HUES64 (cell line): ENCODE data around the gene CORO2B.

ENCODE experiments used
- H3K27ac ChIP-seq: 2 replicates; pipeline ENCODE4 v1.7.0; 2013; ENCODE audit warnings: low read depth, low read length, inconsistent platforms
- H3K27me3 ChIP-seq: 2 replicates; pipeline ENCODE4 v1.6.1; 2013; ENCODE audit warnings: mild to moderate bottlenecking, low read length; ENCODE audit not compliant: insufficient read depth
- H3K36me3 ChIP-seq: 2 replicates; pipeline ENCODE4 v1.6.1; 2013; ENCODE audit warnings: mild to moderate bottlenecking, low read length; ENCODE audit not compliant: insufficient read depth
- H3K4me1 ChIP-seq: 2 replicates; pipeline ENCODE4 v1.6.1; 2013; ENCODE audit warnings: mild to moderate bottlenecking, low read length, moderate library complexity; ENCODE audit not compliant: insufficient read depth
- H3K4me3 ChIP-seq: 2 replicates; pipeline ENCODE4 v1.5.1; 2013; ENCODE audit warnings: mild to moderate bottlenecking, low read length, moderate library complexity
- H3K9ac ChIP-seq: 2 replicates; pipeline ENCODE4 v1.6.1; 2013; ENCODE audit warnings: mild to moderate bottlenecking, low read depth, low read length
- H3K9me3 ChIP-seq: 2 replicates; pipeline ENCODE4 v1.6.1; 2013; ENCODE audit warnings: low read depth, low read length; ENCODE audit not compliant: insufficient read depth
- WGBS: fragments of 150-250, 120-280 bp; methylation state at CpG from one replicate; pipeline ENCODE4 v1.1.7; 2013; ENCODE audit warnings: missing lambda C conversion rate; 5-methylcytosine and 5-hydroxymethylcytosine counted together

CORO2B gene

GRCh38 chr15:68586274-68586961 is 7.6 kb downstream of the CORO2B start:
- Histone ChIP-seq H3K9ac (no peak overlapping the region), H3K9me3 (no peaks in the 10 kb centered on the region), H3K27ac (no peak overlapping the region), H3K27me3 (0 out of 2 replicates have a peak, but pooled peaks cover under 1% of the 10 kb centered on the region), H3K4me3 (no peak overlapping the region), H3K4me1 (peaks cover 24% of the 10 kb centered on the region), H3K36me3 (no peaks in the 10 kb centered on the region)
- 66% methylated on average over 8 of the region's 8 CpGs for WGBS

- 88% methylated on average over 4 of the region's 4 CpGs for WGBS
- peaks cover 21% of the 10 kb centered on the region for H3K4me1 ChIP-seq
These were observed 9.1 kb downstream of the CORO2B start for GRCh38 chr15:68587769-68588385.

GRCh38 chr15:68589053-68589452 is 10.3 kb downstream of the CORO2B start:
- no peak overlapping the region for H3K27ac ChIP-seq
- peaks cover 16% of the 10 kb centered on the region for H3K4me1 ChIP-seq

More at GRCh38 chr15:68587769-68588385, 9.1 kb downstream of the CORO2B start:
- H3K9me3 ChIP-seq = no peaks in the 10 kb centered on the region
- no peak overlapping the region for H3K4me3 ChIP-seq
- no peaks in the 10 kb centered on the region for H3K27me3 ChIP-seq
- no peak overlapping the region for H3K27ac ChIP-seq
- H3K36me3 ChIP-seq = no peaks in the 10 kb centered on the region
- no peak overlapping the region for H3K9ac ChIP-seq

DNA sequence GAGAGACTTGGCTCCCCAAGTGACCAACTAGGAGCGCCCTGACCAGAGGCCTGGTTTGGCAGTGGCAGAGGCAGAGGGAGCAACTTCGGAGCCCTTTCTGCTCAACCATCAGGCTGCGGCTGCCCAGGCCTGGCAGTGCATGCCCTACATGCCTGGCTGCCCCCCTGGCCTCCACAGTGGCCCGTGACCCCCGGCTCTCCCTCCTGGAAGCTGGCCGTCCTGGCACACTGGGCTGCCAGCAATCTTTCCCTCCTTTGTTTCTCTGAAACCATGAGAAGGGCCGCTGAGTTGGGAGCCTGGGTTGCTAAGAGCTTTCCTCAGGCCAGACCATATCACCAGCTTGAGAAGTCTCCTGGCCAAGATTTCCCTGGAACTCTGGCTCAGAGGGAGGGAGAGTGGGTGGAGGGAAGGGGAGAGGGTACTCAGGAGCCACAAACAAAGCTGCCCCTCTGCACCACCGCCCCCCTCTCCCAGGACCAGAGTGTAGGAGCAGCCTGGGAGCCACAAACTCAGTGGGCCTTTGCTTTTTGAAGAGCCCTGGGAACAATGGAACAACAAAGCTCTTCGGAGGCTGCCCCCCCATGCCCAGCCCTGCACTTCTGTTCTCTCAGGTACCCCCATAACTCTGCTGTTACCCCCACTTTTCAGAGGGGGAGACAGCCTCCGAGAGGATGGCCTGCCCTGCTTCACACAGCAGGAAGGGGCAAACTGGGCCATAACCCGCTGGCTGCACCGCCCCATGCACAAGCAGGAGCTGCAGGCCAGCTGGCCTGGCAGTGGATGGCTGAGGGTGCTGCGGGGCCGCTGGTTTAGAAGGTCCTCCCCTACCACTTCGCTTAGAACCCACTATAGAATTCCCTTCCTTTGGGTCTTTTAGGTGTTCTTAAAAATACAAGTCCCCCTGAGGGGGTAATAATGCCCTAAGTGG is 11.3 kb downstream of the CORO2B start:
- no peak overlapping the region for H3K27ac ChIP-seq
- no peak overlapping the region for H3K4me3 ChIP-seq
- H3K36me3 ChIP-seq = no peaks in the 10 kb centered on the region
- no peaks in the 10 kb centered on the region for H3K27me3 ChIP-seq
- H3K9ac ChIP-seq = no peak overlapping the region
- 86% methylated on average over 14 of the region's 15 CpGs for WGBS
- no peaks in the 10 kb centered on the region for H3K9me3 ChIP-seq
- peaks cover 16% of the 10 kb centered on the region for H3K4me1 ChIP-seq

More at GRCh38 chr15:68589053-68589452, 10.3 kb downstream of the CORO2B start:
- no peak overlapping the region for H3K4me3 ChIP-seq
- no peaks in the 10 kb centered on the region for H3K36me3 ChIP-seq
- no peaks in the 10 kb centered on the region for H3K9me3 ChIP-seq
- H3K27me3 ChIP-seq = no peaks in the 10 kb centered on the region
- no peak overlapping the region for H3K9ac ChIP-seq
- 92% methylated on average over 2 of the region's 2 CpGs for WGBS

GRCh38 chr15:68590721-68591389 is 12.1 kb downstream of the CORO2B start:
- peaks cover 20% of the 10 kb centered on the region for H3K4me1 ChIP-seq
- no peaks in the 10 kb centered on the region for H3K27me3 ChIP-seq
- no peak overlapping the region for H3K27ac ChIP-seq
- no peak overlapping the region for H3K9ac ChIP-seq
- H3K36me3 ChIP-seq = no peaks in the 10 kb centered on the region
- no peaks in the 10 kb centered on the region for H3K9me3 ChIP-seq
- H3K4me3 ChIP-seq = no peak overlapping the region
- WGBS = 89% methylated on average over 9 of the region's 9 CpGs

GRCh38 chr15:68592054-68592453 is 13.3 kb downstream of the CORO2B start:
- Histone ChIP-seq H3K4me1 (peaks cover 17% of the 10 kb centered on the region), H3K27me3 (no peaks in the 10 kb centered on the region), H3K4me3 (no peak overlapping the region), H3K27ac (no peak overlapping the region), H3K36me3 (no peaks in the 10 kb centered on the region), H3K9ac (no peak overlapping the region), H3K9me3 (no peaks in the 10 kb centered on the region)
- WGBS = 97% methylated on average over 4 of the region's 4 CpGs

DNA sequence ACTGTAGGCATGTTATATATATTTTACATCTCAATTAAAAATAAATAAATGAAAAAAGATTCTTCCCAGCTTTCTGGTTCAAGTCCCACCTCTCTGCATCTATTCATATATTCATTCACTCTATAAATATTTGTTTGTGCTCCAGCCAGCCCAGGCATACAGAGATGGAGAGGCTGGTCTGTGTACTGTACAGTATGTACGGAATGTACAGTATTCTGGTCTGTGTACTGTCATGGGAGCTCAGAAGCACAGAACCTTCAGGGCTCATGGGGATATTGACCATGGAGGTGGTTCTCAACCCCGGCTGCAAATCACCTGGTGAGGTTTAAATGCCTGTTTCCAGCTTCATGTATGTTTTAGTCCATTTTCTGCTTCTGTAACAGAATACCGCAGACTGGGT is 13.8 kb downstream of the CORO2B start:
- Histone ChIP-seq H3K27ac (no peak overlapping the region), H3K4me3 (no peak overlapping the region), H3K9me3 (no peaks in the 10 kb centered on the region), H3K4me1 (peaks cover 17% of the 10 kb centered on the region), H3K36me3 (no peaks in the 10 kb centered on the region), H3K27me3 (no peaks in the 10 kb centered on the region), H3K9ac (no peak overlapping the region)
- WGBS = 93% methylated on average over 3 of the region's 3 CpGs

DNA sequence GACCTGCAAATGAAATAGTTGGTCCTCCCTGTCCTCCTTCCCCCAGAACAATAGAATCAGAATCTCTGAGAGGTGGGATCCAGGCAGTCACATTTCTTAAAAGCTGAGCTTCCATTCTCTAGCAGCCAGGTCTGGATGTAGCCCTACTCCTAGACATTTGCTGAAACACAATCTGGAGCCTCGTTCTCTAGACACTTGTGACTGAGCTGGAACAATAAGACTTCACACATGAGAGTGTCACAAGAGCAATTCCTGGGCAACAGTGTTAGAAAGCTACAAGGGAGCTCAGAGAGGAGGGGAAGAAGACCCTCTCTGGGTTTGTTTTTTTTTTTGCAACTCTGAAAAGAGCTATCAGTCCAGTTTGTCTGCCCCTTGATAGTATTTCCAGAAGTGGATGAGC is 14.5 kb downstream of the CORO2B start:
- no peaks in the 10 kb centered on the region for H3K9me3 ChIP-seq
- no peaks in the 10 kb centered on the region for H3K27me3 ChIP-seq
- H3K4me1 ChIP-seq = peaks cover 17% of the 10 kb centered on the region
- 82% methylated on average over 1 of the region's 1 CpG for WGBS
- H3K27ac ChIP-seq = no peak overlapping the region
- H3K4me3 ChIP-seq = no peak overlapping the region
- no peak overlapping the region for H3K9ac ChIP-seq
- H3K36me3 ChIP-seq = no peaks in the 10 kb centered on the region

DNA sequence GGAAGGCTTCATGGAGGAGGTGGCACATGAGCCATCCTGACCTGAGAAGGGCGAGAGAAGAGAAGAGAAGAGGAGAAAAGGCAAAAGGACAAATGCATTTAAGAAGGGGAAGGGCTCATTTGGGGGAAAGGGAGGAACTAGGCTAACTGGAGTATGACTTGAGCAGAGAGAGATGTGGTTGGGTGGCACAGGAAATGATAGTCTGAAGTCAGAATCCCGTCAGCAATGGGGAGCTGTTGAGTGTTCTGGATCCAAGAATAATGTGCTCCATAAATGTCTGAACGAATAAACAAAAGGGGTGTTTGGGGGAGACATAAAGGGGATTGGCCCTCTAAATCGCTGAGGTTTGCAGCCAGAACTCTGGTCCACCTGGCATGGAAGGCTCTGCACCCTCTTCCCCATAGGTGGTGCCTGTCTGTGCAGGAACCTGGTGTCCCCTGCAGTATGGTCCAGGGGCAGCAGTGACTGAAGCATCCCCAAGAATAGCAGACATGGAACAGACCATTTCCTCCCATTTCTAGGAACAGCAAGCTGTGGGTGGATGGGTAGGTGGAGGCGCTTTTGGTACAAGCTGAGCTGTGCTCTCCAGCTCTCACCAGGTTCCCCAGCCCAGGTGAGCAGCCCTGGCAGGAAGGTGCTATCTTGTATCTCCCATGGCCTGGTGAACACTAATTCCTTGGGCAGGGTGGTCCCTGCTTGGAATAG is 15.2 kb downstream of the CORO2B start:
- H3K27me3 ChIP-seq = no peaks in the 10 kb centered on the region
- H3K9me3 ChIP-seq = no peaks in the 10 kb centered on the region
- WGBS = 90% methylated on average over 5 of the region's 5 CpGs
- no peak overlapping the region for H3K9ac ChIP-seq
- peaks cover 21% of the 10 kb centered on the region for H3K4me1 ChIP-seq
- no peak overlapping the region for H3K27ac ChIP-seq
- H3K36me3 ChIP-seq = no peaks in the 10 kb centered on the region
- H3K4me3 ChIP-seq = no peak overlapping the region

DNA sequence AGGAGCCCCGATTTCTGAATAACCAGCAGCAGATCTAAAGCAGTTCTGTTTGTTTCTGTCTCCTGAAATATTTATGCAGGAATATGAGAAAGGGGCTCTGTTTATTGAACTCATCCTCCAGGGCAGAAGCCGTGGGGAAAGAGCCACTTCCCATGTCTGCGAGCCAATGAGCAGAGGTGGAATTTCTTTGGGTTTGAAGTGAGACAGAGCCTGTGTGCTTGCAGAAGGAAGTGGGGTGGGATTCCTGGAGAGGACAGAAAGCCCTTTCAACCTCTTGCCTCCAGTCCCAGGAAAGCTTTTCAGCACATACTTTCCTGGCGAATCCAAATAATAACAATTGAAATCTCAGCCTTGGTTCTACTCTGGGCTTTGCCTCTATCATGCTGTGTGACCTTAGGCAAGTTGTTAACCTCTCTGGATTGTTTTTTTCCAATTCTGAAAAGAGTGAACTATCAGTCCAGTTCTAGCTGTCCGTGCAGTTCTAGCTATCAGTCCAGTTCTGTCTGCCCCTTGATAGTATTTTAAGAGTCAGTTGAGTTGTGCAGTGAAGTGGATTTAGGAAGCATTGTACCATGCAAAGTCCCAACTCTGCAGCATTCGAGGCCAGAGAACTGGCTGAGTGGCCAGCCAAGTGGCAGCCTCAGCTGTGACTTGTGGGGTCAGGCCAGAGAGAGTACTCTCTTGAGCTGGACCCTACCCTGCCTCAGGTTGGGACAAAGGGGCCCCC is 15.9 kb downstream of the CORO2B start:
- no peak overlapping the region for H3K27ac ChIP-seq
- H3K9me3 ChIP-seq = no peaks in the 10 kb centered on the region
- H3K9ac ChIP-seq = no peak overlapping the region
- peaks cover 22% of the 10 kb centered on the region for H3K4me1 ChIP-seq
- WGBS = 82% methylated on average over 6 of the region's 6 CpGs
- no peaks in the 10 kb centered on the region for H3K36me3 ChIP-seq
- H3K4me3 ChIP-seq = no peak overlapping the region
- no peaks in the 10 kb centered on the region for H3K27me3 ChIP-seq
